ENCODE results near the gene LRRC71.

DNA sequence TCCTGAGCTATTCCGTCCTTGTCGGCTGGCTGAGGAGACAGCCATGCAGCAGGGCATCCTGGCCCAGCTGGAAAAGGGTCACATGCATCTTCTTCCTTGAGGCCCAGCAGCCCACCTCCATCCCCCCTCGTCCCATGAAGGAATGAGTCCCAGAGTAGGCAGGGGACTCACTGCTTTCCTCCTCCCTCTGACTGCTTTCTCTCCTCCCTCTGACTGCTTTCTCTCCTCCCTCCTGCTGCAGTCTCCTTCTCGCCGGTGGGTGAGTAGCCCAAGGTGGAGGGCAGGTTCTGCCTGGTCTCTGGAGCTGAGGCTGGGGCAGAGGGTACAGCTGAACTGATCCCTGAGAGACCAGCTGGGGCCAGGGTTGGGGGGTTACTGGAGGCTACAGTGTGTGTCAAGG lies 46.3 kb upstream of the LRRC71 start:
- TF ChIP-seq, protein P1, sequence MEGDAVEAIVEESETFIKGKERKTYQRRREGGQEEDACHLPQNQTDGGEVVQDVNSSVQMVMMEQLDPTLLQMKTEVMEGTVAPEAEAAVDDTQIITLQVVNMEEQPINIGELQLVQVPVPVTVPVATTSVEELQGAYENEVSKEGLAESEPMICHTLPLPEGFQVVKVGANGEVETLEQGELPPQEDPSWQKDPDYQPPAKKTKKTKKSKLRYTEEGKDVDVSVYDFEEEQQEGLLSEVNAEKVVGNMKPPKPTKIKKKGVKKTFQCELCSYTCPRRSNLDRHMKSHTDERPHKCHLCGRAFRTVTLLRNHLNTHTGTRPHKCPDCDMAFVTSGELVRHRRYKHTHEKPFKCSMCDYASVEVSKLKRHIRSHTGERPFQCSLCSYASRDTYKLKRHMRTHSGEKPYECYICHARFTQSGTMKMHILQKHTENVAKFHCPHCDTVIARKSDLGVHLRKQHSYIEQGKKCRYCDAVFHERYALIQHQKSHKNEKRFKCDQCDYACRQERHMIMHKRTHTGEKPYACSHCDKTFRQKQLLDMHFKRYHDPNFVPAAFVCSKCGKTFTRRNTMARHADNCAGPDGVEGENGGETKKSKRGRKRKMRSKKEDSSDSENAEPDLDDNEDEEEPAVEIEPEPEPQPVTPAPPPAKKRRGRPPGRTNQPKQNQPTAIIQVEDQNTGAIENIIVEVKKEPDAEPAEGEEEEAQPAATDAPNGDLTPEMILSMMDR (IDR thresholded peaks at IDR 0.05; ENCODE audit: insufficient read depth, low read depth, low read length): no peak
- no peak for TF ChIP-seq EZH2 (IDR thresholded peaks at IDR 0.05; ENCODE audit: insufficient read depth, low read length)

All from astrocyte (in vitro differentiated cells and primary cell).